A549 (cell line): ENCODE results near the gene MMP15. TPM values are rescaled to one million over a fixed set of nuclear protein-coding genes. Genes with fewer than 3 reads are reported as not detected.

Experiments
- ATAC-seq, 2 experiments: fragments of 200-7000 bp in 1 of 2; fragments of >200 bp in 1 of 2; cut with Nextera tagmentation in 1 of 2; cut with Tn5 transposase in 1 of 2; 3 replicates each; pipeline versions ENCODE4 v1.8.0 to v1.9.1; 2018 to 2020; ENCODE audit warnings: mild to moderate bottlenecking in 1 of 2, moderate library complexity in 1 of 2
- CTCF ChIA-PET: fragments of 300-600 bp; sonication (Branson Sonifier 250); formaldehyde crosslinking; extraction: SDS; loops from one replicate; lab custom pipeline; 2021; ENCODE audit warnings: antibody characterized with exemption, inconsistent platforms; lab: Yijun Ruan, JAX
- POLR2A ChIA-PET: fragments of 350-600 bp; formaldehyde crosslinking; extraction: SDS; loops from one replicate; lab custom pipeline; 2021; ENCODE audit warnings: antibody characterized with exemption, inconsistent platforms; lab: Yijun Ruan, JAX
- DNase-seq, 2 experiments: peaks; one replicate each; pipeline versions ENCODE4 v3.0.0 to v3.0.0-alpha.2; 2011 to 2016; ENCODE audit warnings: low read depth in 1 of 2, low spot score in 1 of 2
- FAIRE-seq: peaks from 2 replicates; lab custom pipeline; 2011; peaks lifted over from hg19 to GRCh38; lab: Jason Lieb, UNC
- H3K27ac ChIP-seq, 2 experiments: fragments of >200 bp; sonication (Bioruptor Twin); formaldehyde crosslinking; 3 replicates each; pipeline ENCODE4 v1.5.1; 2016 to 2017
- H3K4me1 ChIP-seq: fragments of >200 bp; sonication (Bioruptor Twin); formaldehyde crosslinking; 3 replicates; pipeline ENCODE4 v1.6.1; 2016
- H3K4me2 ChIP-seq: fragments of >200 bp; sonication (Bioruptor Twin); formaldehyde crosslinking; 3 replicates; pipeline ENCODE4 v1.6.1; 2016
- H3K4me3 ChIP-seq: fragments of >200 bp; sonication (Bioruptor Twin); formaldehyde crosslinking; 3 replicates; pipeline ENCODE4 v1.5.1; 2016
- H3K9me3 ChIP-seq: fragments of >200 bp; sonication (Bioruptor Twin); formaldehyde crosslinking; 3 replicates; pipeline ENCODE4 v1.6.1; 2016
- BHLHE40 ChIP-seq: IDR thresholded peaks from 2 replicates; pipeline ENCODE4 v1.6.1; 2012; ENCODE audit warnings: low read depth, low read length, inconsistent platforms
- EHF ChIP-seq: fragments of 250-450 bp; sonication (Bioruptor Pico); IDR thresholded peaks from 2 replicates; pipeline ENCODE4 v1.5.0; 2020; ENCODE audit warnings: mild to moderate bottlenecking
- EHMT2 ChIP-seq: fragments of 200-600 bp; sonication (generic); IDR thresholded peaks from 2 replicates; pipeline ENCODE4 v1.6.1; 2016; ENCODE audit warnings: antibody characterized with exemption, low read depth, mild to moderate bottlenecking, moderate library complexity
- EP300 ChIP-seq, 2 experiments: fragments of >200 bp; sonication (Bioruptor Twin); formaldehyde crosslinking; IDR thresholded peaks; 2 replicates in 1 of 2; 3 replicates in 1 of 2; pipeline ENCODE4 v1.6.1; 2016 to 2017
- HDAC2 ChIP-seq: fragments of 200-600 bp; sonication (generic); IDR thresholded peaks from 2 replicates; pipeline ENCODE4 v1.6.1; 2016
- HEYL ChIP-seq: fragments of 250-450 bp; sonication (Bioruptor Pico); IDR thresholded peaks from 2 replicates; pipeline ENCODE4 v1.8.0; 2021; ENCODE audit warnings: mild to moderate bottlenecking, moderate library complexity
- HOXA7 ChIP-seq: fragments of 250-450 bp; sonication (Bioruptor Pico); IDR thresholded peaks from 2 replicates; pipeline ENCODE4 v1.5.0; 2020; ENCODE audit warnings: mild to moderate bottlenecking, moderate library complexity
- HOXB13 ChIP-seq: fragments of 250-450 bp; sonication (Bioruptor Pico); IDR thresholded peaks from 2 replicates; pipeline ENCODE4 v1.5.0; 2020; ENCODE audit warnings: low read depth, mild to moderate bottlenecking, moderate library complexity
- HOXB5 ChIP-seq: fragments of 250-450 bp; sonication (Bioruptor Pico); IDR thresholded peaks from 2 replicates; pipeline ENCODE4 v1.5.0; 2020; ENCODE audit warnings: mild to moderate bottlenecking, moderate library complexity
- JUNB ChIP-seq: fragments of >200 bp; sonication (Bioruptor Twin); formaldehyde crosslinking; IDR thresholded peaks from 2 replicates; pipeline ENCODE4 v1.6.1; 2016
- MAX ChIP-seq: IDR thresholded peaks from 2 replicates; pipeline ENCODE4 v1.6.1; 2012
- MAZ ChIP-seq: fragments of 150-350 bp; IDR thresholded peaks from 2 replicates; pipeline ENCODE4 v1.6.1; 2014; ENCODE audit warnings: antibody characterized with exemption, low read depth, low read length, borderline replicate concordance
- MYC ChIP-seq: IDR thresholded peaks from 2 replicates; pipeline ENCODE4 v1.6.1; 2012; ENCODE audit warnings: mild to moderate bottlenecking, inconsistent platforms, low read length, improper control_type of control experiment, borderline replicate concordance
- NFE2L2 ChIP-seq: fragments of 150-350 bp; conservative IDR thresholded peaks from 2 replicates; pipeline ENCODE4 v1.6.1; 2014; ENCODE audit warnings: low read length
- POLR2A ChIP-seq: IDR thresholded peaks from 2 replicates; pipeline ENCODE4 v1.6.1; 2012; ENCODE audit warnings: mild to moderate bottlenecking, low read length
- POLR2AphosphoS2 ChIP-seq: conservative IDR thresholded peaks from 2 replicates; pipeline ENCODE4 v1.6.1; 2012; ENCODE audit warnings: low read length, improper control_type of control experiment, inconsistent platforms
- RAD21 ChIP-seq, 2 experiments: fragments of >200 bp in 1 of 2; sonication (Bioruptor Twin) in 1 of 2; formaldehyde crosslinking in 1 of 2; IDR thresholded peaks in 1 of 2; conservative IDR thresholded peaks in 1 of 2; 2 replicates in 1 of 2; 3 replicates in 1 of 2; pipeline ENCODE4 v1.6.1; 2012 to 2018; ENCODE audit warnings: inconsistent platforms in 1 of 2
- RCOR1 ChIP-seq: fragments of 150-350 bp; IDR thresholded peaks from 2 replicates; pipeline ENCODE4 v1.6.1; 2014; ENCODE audit warnings: antibody characterized with exemption, low read length, low read depth
- RNF2 ChIP-seq: fragments of 200-600 bp; sonication (generic); IDR thresholded peaks from 2 replicates; pipeline ENCODE4 v1.6.1; 2016; ENCODE audit warnings: low read depth, mild to moderate bottlenecking, antibody characterized with exemption, moderate library complexity, borderline replicate concordance
- SMC3 ChIP-seq: fragments of >200 bp; sonication (Bioruptor Twin); formaldehyde crosslinking; IDR thresholded peaks from 3 replicates; pipeline ENCODE4 v1.6.1; 2018; ENCODE audit warnings: inconsistent platforms
- ZC3H11A ChIP-seq: fragments of 450-650 bp; IDR thresholded peaks from 2 replicates; pipeline ENCODE4 v1.6.1; 2014; ENCODE audit warnings: antibody characterized with exemption, mild to moderate bottlenecking
- ZSCAN20 ChIP-seq: fragments of 250-450 bp; sonication (Bioruptor Pico); IDR thresholded peaks from 2 replicates; pipeline ENCODE4 v1.8.0; 2022; ENCODE audit warnings: mild to moderate bottlenecking, moderate library complexity
- WGBS: methylation state at CpG from one replicate; pipeline ENCODE4 v1.1.6; 2017; ENCODE audit errors: missing lambda C conversion rate; 5-methylcytosine and 5-hydroxymethylcytosine counted together
- polyA plus RNA-seq, 4 experiments: library from polyadenylated mRNA; depleted of rRNA in 3 of 4; stranded (reverse); fragments of >200 nt; fragmentation: RNase III in 1 of 4; extraction: RNeasy Plus Mini Kit Qiagen cat#74134 plus additional on column Dnase treatment in 1 of 4; gene quantifications; 2 replicates in 3 of 4; 3 replicates in 1 of 4; pipeline ENCODE4 v1.2.3, GENCODE V29; 2011 to 2017
- TF ChIP-seq, protein P1 (sequence below): fragments of >200 bp; sonication (Bioruptor Twin); formaldehyde crosslinking; IDR thresholded peaks from 3 replicates; pipeline ENCODE4 v1.5.1; 2016

Gene MMP15
- polyA plus RNA-seq, 2 of the 4 experiments (the other 2 are of a cell fraction), result 4.3 to 11.2 TPM

DNA sequence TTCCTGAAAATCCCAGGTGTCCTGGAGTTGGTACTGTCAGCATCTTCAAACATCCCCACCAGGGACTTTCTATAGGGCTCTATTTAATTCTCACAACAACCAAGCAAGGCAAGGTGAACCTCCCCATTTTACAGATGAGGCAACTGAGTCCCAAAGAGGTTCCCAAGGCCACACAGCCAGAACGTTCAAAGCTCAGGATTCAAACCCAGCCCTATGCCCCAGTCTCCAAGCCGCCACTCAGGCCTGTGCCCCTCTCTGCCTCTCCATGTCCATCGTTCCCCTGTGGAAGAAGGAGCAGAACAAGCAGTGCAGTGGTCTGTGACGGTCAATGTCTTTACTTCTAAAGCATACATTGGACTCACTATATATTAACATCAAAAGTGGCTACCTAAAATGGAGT is 31.2 kb upstream of the MMP15 start:
- POLR2A ChIA-PET, result interaction anchor here (0.5 to 0.7 kb wide), 2 partner anchors 139 to 204 kb away, joined by 4 to 7 read pairs; no protein-coding TSS in a partner anchor
- no peak for ATAC-seq
- H3K4me1 ChIP-seq, result peaks cover 40% of the 10 kb centered on the region
- H3K9me3 ChIP-seq, result no peaks in the 10 kb centered on the region
- TF ChIP-seq HOXB13 (CRISPR knock-in tag) (no peak), ZC3H11A (no peak)
- TF ChIP-seq, all 56 proteins: peak for 0
- WGBS, result 88% methylated on average over 4 of the region's 4 CpGs
- H3K4me3 ChIP-seq, result no peak overlapping the region
- H3K4me2 ChIP-seq, result peak overlapping the region; percentile 37; the same call in 1 of the 3 replicates
- DNase-seq (no peak), FAIRE-seq (no peak)
- CTCF ChIA-PET, result interaction anchor here (0.7 to 12.6 kb wide), 8 partner anchors 22 to 419 kb away, joined by 3 to 160 read pairs (median 4); no protein-coding TSS in a partner anchor
- H3K27ac ChIP-seq, result peak overlapping the region in 1 of 2 experiments; percentile 57; a peak in 2 of 6 replicates

DNA sequence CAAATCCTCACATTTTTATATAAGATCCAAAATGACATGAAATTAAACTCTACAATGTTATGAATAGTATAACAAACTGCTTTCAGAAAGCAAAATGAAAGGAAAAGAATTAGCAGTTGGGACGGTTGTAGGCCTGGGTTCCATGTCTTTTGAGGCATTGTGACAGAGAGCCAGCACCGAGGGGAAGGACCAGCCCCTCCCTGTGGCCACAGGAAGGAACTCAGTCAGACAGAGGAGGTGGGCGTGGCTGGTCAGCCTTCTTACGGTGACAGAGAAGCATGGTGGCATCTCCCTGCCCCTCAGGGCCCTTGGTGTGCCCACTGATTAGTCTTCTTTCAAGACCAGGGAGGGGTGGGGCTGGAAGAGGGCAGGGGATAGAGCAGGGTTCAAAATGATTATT is 30.8 kb upstream of the MMP15 start:
- H3K4me3 ChIP-seq, result no peak overlapping the region
- peak; percentile 72 to 82 for ATAC-seq
- peak in 1 of 2 experiments; percentile 77 for DNase-seq
- ChIA-PET POLR2A (no interaction called here), CTCF (interaction anchor here (1.0 to 12.6 kb wide), 8 partner anchors 23 to 419 kb away, joined by 3 to 160 read pairs (median 4); no protein-coding TSS in a partner anchor)
- no peak for TF ChIP-seq EP300 (IDR thresholded peaks at IDR 0.05)
- peak; percentile 45 to 54; a peak in 4 of 5 replicates for TF ChIP-seq RAD21 (conservative IDR thresholded peaks at IDR 0.05 in 1 of 2, IDR thresholded peaks at IDR 0.05 in 1 of 2)
- no peak for TF ChIP-seq MAX
- TF ChIP-seq POLR2A, result no peak
- no peak for TF ChIP-seq POLR2AphosphoS2
- no peak for TF ChIP-seq EHF (CRISPR knock-in tag)
- TF ChIP-seq RNF2, result no peak
- TF ChIP-seq, protein P1, sequence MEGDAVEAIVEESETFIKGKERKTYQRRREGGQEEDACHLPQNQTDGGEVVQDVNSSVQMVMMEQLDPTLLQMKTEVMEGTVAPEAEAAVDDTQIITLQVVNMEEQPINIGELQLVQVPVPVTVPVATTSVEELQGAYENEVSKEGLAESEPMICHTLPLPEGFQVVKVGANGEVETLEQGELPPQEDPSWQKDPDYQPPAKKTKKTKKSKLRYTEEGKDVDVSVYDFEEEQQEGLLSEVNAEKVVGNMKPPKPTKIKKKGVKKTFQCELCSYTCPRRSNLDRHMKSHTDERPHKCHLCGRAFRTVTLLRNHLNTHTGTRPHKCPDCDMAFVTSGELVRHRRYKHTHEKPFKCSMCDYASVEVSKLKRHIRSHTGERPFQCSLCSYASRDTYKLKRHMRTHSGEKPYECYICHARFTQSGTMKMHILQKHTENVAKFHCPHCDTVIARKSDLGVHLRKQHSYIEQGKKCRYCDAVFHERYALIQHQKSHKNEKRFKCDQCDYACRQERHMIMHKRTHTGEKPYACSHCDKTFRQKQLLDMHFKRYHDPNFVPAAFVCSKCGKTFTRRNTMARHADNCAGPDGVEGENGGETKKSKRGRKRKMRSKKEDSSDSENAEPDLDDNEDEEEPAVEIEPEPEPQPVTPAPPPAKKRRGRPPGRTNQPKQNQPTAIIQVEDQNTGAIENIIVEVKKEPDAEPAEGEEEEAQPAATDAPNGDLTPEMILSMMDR, result peak; percentile 44
- no peak for TF ChIP-seq ZC3H11A
- TF ChIP-seq SMC3, result peak; percentile 51
- no peak for TF ChIP-seq HDAC2
- no peak for TF ChIP-seq JUNB
- TF ChIP-seq MAZ, result no peak
- TF ChIP-seq EHMT2, result no peak
- peaks cover 42% of the 10 kb centered on the region for H3K4me1 ChIP-seq
- peak overlapping the region in 1 of 2 experiments; percentile 31; a peak in 2 of 6 replicates for H3K27ac ChIP-seq
- H3K9me3 ChIP-seq, result no peaks in the 10 kb centered on the region
- peak overlapping the region; percentile 37; the same call in 1 of the 3 replicates for H3K4me2 ChIP-seq
- no peak for FAIRE-seq
- 13% methylated on average over 4 of the region's 4 CpGs for WGBS

DNA sequence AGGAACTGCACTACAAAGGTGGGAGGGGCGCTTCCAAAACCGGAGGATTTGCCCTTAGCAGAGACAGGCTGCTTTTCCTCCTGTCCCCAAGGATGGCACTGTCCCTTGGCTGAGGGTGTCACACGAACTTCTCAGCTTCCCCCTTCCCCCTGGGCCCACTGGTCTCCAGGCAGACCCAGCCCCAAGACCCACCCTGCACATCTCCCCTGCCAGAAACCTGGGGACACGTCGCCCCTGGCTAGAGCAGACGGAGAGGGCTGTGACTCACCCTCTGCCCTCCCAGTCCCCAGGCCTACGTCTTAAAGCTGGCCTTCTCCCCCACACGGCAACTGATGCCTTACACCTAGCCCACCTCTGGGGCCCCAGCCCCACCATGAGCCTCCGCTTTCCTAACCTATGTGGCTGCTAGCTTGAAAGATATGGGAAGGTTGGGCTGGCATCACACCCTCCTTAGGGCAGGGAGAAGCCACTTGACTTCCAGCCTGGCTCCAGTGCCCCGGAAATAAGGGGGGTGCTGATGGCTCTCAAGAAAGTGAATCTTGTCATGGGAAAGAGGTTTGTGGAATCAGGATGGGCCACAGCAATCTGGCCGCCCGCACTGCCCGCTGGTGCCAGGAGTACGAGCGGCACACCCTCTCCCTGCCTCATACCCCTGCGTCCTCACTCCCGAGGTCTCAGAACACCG is 29.7 kb upstream of the MMP15 start:
- FAIRE-seq, result no peak
- CTCF ChIA-PET, result interaction anchor here (0.6 to 12.6 kb wide), 7 partner anchors 9 to 407 kb away, joined by 3 to 160 read pairs (median 5); no protein-coding TSS in a partner anchor
- no peak for TF ChIP-seq NFE2L2
- TF ChIP-seq HOXB5 (CRISPR knock-in tag), result no peak
- TF ChIP-seq ZSCAN20 (CRISPR knock-in tag), result no peak
- no peak for TF ChIP-seq MYC
- TF ChIP-seq RCOR1, result no peak
- no peak for TF ChIP-seq HOXA7 (CRISPR knock-in tag)
- TF ChIP-seq BHLHE40, result no peak
- no peak for TF ChIP-seq MAZ
- TF ChIP-seq HEYL (CRISPR knock-in tag), result no peak
- TF ChIP-seq HOXB13 (CRISPR knock-in tag), result no peak
- Histone ChIP-seq H3K9me3 (no peaks in the 10 kb centered on the region), H3K4me3 (no peak overlapping the region), H3K4me1 (peaks cover 42% of the 10 kb centered on the region), H3K27ac (peak overlapping the region in 1 of 2 experiments; percentile 31; a peak in 2 of 6 replicates), H3K4me2 (no peak overlapping the region)
- POLR2A ChIA-PET, result no interaction called here
- 85% methylated on average over 15 of the region's 18 CpGs for WGBS
- ATAC-seq, result no peak
- DNase-seq, result no peak
